ENCODE results near the gene KRT7.

Gene KRT7

GRCh38 chr12:52296572-52297215 lies 63.7 kb downstream of the KRT7 start:
- H3K9me3 ChIP-seq = no peaks in the 10 kb centered on the region
- H3K4me2 ChIP-seq = no peak overlapping the region
- H3K27me3 ChIP-seq = no peaks in the 10 kb centered on the region
- H3K4me1 ChIP-seq = no peaks in the 10 kb centered on the region
- H3K9ac ChIP-seq = no peak overlapping the region
- no peaks in the 10 kb centered on the region for H3K36me3 ChIP-seq
- no peak overlapping the region for H3K4me3 ChIP-seq
- TF ChIP-seq Cebpa-rat (IDR thresholded peaks at IDR 0.05) = no peak
- H4K20me1 ChIP-seq = no peaks in the 10 kb centered on the region
- H3K27ac ChIP-seq = no peak overlapping the region

Measured in BLaER1 (cell line).